Measurements from ENCODE around the gene SEC24B. TPM values are rescaled to one million over a fixed set of nuclear protein-coding genes. Genes with fewer than 3 reads are reported as not detected.

The SEC24B gene
- 10 to 100 TPM; 23.5 to 29.4 TPM for total RNA-seq

GRCh38 chr4:109433205-109434006 lies at the start of gene SEC24B:
SEC24B (plus strand) TSS chr4:109433815; CDS start chr4:109433870, 55 bp downstream.
- Mint-ChIP-seq H3K36me3 (peaks cover 4 to 16% of the 10 kb centered on the region in 2 donors), H3K9me3 (no peaks in the 10 kb centered on the region), H3K27ac (peak within 1 kb of the TSS; percentile 92 to 94)
- DNase-seq (ENCODE audit: low spot score in 2 of 2) = peak; percentile 88 to 92
- ATAC-seq = peak; percentile 88 to 89

- Mint-ChIP-seq H3K9me3 (no peaks in the 10 kb centered on the region), H3K36me3 (no peaks in the 10 kb centered on the region), H3K27ac (no peak overlapping the region)
- ATAC-seq (no peak), DNase-seq (ENCODE audit: low spot score in 2 of 2) (no peak)
Observed at GRCh38 chr4:109383823-109384222, 49.8 kb upstream of the SEC24B start.

- Mint-ChIP-seq H3K36me3 (no peaks in the 10 kb centered on the region), H3K9me3 (no peaks in the 10 kb centered on the region), H3K27ac (no peak overlapping the region)
- no peak for ATAC-seq
- no peak for DNase-seq (ENCODE audit: low spot score in 2 of 2)
Observed at GRCh38 chr4:109385260-109385659, 48.4 kb upstream of the SEC24B start.

- no peak for DNase-seq (ENCODE audit: low spot score in 2 of 2)
- no peaks in the 10 kb centered on the region for H3K36me3 Mint-ChIP-seq
- H3K27ac Mint-ChIP-seq = no peak overlapping the region
- H3K9me3 Mint-ChIP-seq = no peaks in the 10 kb centered on the region
- no peak for ATAC-seq
Observed at GRCh38 chr4:109389369-109390114, 44.1 kb upstream of the SEC24B start.

GRCh38 chr4:109390115-109390768 lies 43.4 kb upstream of the SEC24B start:
- no peaks in the 10 kb centered on the region for H3K9me3 Mint-ChIP-seq
- ATAC-seq (peak in 1 of 2 donors; percentile 47), DNase-seq (ENCODE audit: low spot score in 2 of 2) (no peak)
- no peaks in the 10 kb centered on the region for H3K36me3 Mint-ChIP-seq
- no peak overlapping the region for H3K27ac Mint-ChIP-seq

- DNase-seq (ENCODE audit: low spot score in 2 of 2) = no peak
- no peak overlapping the region for H3K27ac Mint-ChIP-seq
Observed at GRCh38 chr4:109395694-109396093, 37.9 kb upstream of the SEC24B start.

GRCh38 chr4:109398928-109399327 lies 34.7 kb upstream of the SEC24B start:
- no peak for ATAC-seq

More at GRCh38 chr4:109395694-109396093, 37.9 kb upstream of the SEC24B start:
- Mint-ChIP-seq H3K36me3 (no peaks in the 10 kb centered on the region), H3K9me3 (no peaks in the 10 kb centered on the region)
- ATAC-seq = no peak

GRCh38 chr4:109406337-109406931 lies 27.2 kb upstream of the SEC24B start:
- Mint-ChIP-seq H3K36me3 (no peaks in the 10 kb centered on the region), H3K9me3 (no peaks in the 10 kb centered on the region), H3K27ac (no peak overlapping the region)
- DNase-seq (ENCODE audit: low spot score in 2 of 2) (peak in 1 of 2 donors; percentile 22), ATAC-seq (peak in 1 of 2 donors; percentile 53)

More at GRCh38 chr4:109398928-109399327, 34.7 kb upstream of the SEC24B start:
- no peak for DNase-seq (ENCODE audit: low spot score in 2 of 2)
- Mint-ChIP-seq H3K36me3 (no peaks in the 10 kb centered on the region), H3K27ac (no peak overlapping the region), H3K9me3 (no peaks in the 10 kb centered on the region)

GRCh38 chr4:109407027-109407737 lies 26.4 kb upstream of the SEC24B start:
- H3K9me3 Mint-ChIP-seq = no peaks in the 10 kb centered on the region
- no peaks in the 10 kb centered on the region for H3K36me3 Mint-ChIP-seq
- no peak overlapping the region for H3K27ac Mint-ChIP-seq
- ATAC-seq (no peak), DNase-seq (ENCODE audit: low spot score in 2 of 2) (no peak)

- Mint-ChIP-seq H3K27ac (no peak overlapping the region), H3K36me3 (no peaks in the 10 kb centered on the region), H3K9me3 (no peaks in the 10 kb centered on the region)
- ATAC-seq (no peak), DNase-seq (ENCODE audit: low spot score in 2 of 2) (no peak)
Observed at GRCh38 chr4:109408711-109409110, 24.9 kb upstream of the SEC24B start.

- Mint-ChIP-seq H3K27ac (no peak overlapping the region), H3K9me3 (no peaks in the 10 kb centered on the region), H3K36me3 (no peaks in the 10 kb centered on the region)
- ATAC-seq = no peak
- DNase-seq (ENCODE audit: low spot score in 2 of 2) = no peak
Observed at GRCh38 chr4:109410226-109410625, 23.4 kb upstream of the SEC24B start.

GRCh38 chr4:109410776-109411175 lies 22.8 kb upstream of the SEC24B start:
- Mint-ChIP-seq H3K27ac (no peak overlapping the region), H3K9me3 (no peaks in the 10 kb centered on the region), H3K36me3 (no peaks in the 10 kb centered on the region)
- DNase-seq (ENCODE audit: low spot score in 2 of 2) (no peak), ATAC-seq (no peak)

- no peak for ATAC-seq
- no peak overlapping the region for H3K27ac Mint-ChIP-seq
- no peaks in the 10 kb centered on the region for H3K36me3 Mint-ChIP-seq
- H3K9me3 Mint-ChIP-seq = no peaks in the 10 kb centered on the region
- DNase-seq (ENCODE audit: low spot score in 2 of 2) = no peak
Observed at GRCh38 chr4:109411964-109412363, 21.7 kb upstream of the SEC24B start.

GRCh38 chr4:109412776-109413175 lies 20.8 kb upstream of the SEC24B start:
- Mint-ChIP-seq H3K9me3 (no peaks in the 10 kb centered on the region), H3K36me3 (no peaks in the 10 kb centered on the region), H3K27ac (no peak overlapping the region)
- no peak for DNase-seq (ENCODE audit: low spot score in 2 of 2)
- ATAC-seq = no peak

GRCh38 chr4:109414938-109415337 lies 18.7 kb upstream of the SEC24B start:
- ATAC-seq (no peak), DNase-seq (ENCODE audit: low spot score in 2 of 2) (no peak)
- Mint-ChIP-seq H3K36me3 (no peaks in the 10 kb centered on the region), H3K9me3 (no peaks in the 10 kb centered on the region), H3K27ac (no peak overlapping the region)

- no peak overlapping the region for H3K27ac Mint-ChIP-seq
- ATAC-seq (no peak), DNase-seq (ENCODE audit: low spot score in 2 of 2) (no peak)
- H3K9me3 Mint-ChIP-seq = no peaks in the 10 kb centered on the region
- H3K36me3 Mint-ChIP-seq = no peaks in the 10 kb centered on the region
Observed at GRCh38 chr4:109418588-109418987, 15.0 kb upstream of the SEC24B start.

Measured in activated naive CD4-positive, alpha-beta T cell treated with anti-CD3 and anti-CD28 coated beads, Interleukin-2, amount 50 U/mL, for 72 hours (primary cell).